Uterus (tissue), 4 donors: Measurements from ENCODE around the gene TBC1D1. TPM values are rescaled to one million over a fixed set of nuclear protein-coding genes. Genes with fewer than 3 reads are reported as not detected.

Experiments
- DNase-seq, 2 donors: peaks; one replicate each; pipeline ENCODE4 v3.0.0-alpha.2; 2019 to 2020
- H3K27ac ChIP-seq, 2 donors: fragments of 200-600 bp; sonication (generic); 1 replicate in 1 of 2; 2 replicates in 1 of 2; pipeline ENCODE4 v1.5.1; 2016 to 2018
- H3K27me3 ChIP-seq, 2 donors: fragments of 200-600 bp; sonication (generic); one replicate each; pipeline ENCODE4 v1.5.1; 2018 to 2019; ENCODE audit warnings: control low read depth in 1 of 2
- H3K36me3 ChIP-seq, 2 donors: fragments of 200-600 bp; sonication (generic); one replicate each; pipeline ENCODE4 v1.5.1; 2019; ENCODE audit warnings: control low read depth in 1 of 2
- H3K4me1 ChIP-seq, 2 donors: fragments of 200-600 bp; sonication (generic); one replicate each; pipeline ENCODE4 v1.5.1; 2018 to 2019; ENCODE audit warnings: control low read depth in 1 of 2
- H3K4me3 ChIP-seq, 2 donors: fragments of 200-600 bp; sonication (generic); 1 replicate in 1 of 2; 2 replicates in 1 of 2; pipeline ENCODE4 v1.5.1; 2018 to 2019; ENCODE audit warnings: mild to moderate bottlenecking in 1 of 2
- H3K9me3 ChIP-seq, 2 donors: fragments of 200-600 bp; sonication (generic); one replicate each; pipeline ENCODE4 v1.5.1; 2019; ENCODE audit warnings: control low read depth in 1 of 2
- POLR2A ChIP-seq, 2 donors: fragments of 450-650 bp; IDR thresholded peaks; one replicate each; pipeline ENCODE4 v1.6.1; 2016; ENCODE audit warnings: antibody characterized with exemption in 2 of 2, mild to moderate bottlenecking in 1 of 2, moderate library complexity in 1 of 2
- intact Hi-C: fragments of 100-400 bp; cut with DNase I; formaldehyde crosslinking; loops from one replicate; pipeline ENCODE4 v1.15.1; 2023; ENCODE audit warnings: low total_unique reads
- total RNA-seq, 4 donors: library from RNA; depleted of rRNA in 3 of 4; stranded (reverse); fragments of >200 nt in 3 of 4; gene quantifications; one replicate each; pipeline versions ENCODE4 v1.1.0 to v1.2.4, GENCODE V29; 2014 to 2023
- TF ChIP-seq, protein P1 (sequence below), 4 experiments: fragments of 200-600 bp in 2 of 4; fragments of 450-650 bp in 2 of 4; sonication (generic) in 2 of 4; IDR thresholded peaks; one replicate each; pipeline ENCODE4 v1.5.1; 2016 to 2019; ENCODE audit warnings: antibody characterized with exemption in 4 of 4, mild to moderate bottlenecking in 2 of 4, moderate library complexity in 1 of 4
- donor health status: DM: yes; HTN: yes; CAD: no.

TBC1D1 gene
- total RNA-seq, 4 donors from 2014 or later = 172 to 402 (median 236) TPM

DNA sequence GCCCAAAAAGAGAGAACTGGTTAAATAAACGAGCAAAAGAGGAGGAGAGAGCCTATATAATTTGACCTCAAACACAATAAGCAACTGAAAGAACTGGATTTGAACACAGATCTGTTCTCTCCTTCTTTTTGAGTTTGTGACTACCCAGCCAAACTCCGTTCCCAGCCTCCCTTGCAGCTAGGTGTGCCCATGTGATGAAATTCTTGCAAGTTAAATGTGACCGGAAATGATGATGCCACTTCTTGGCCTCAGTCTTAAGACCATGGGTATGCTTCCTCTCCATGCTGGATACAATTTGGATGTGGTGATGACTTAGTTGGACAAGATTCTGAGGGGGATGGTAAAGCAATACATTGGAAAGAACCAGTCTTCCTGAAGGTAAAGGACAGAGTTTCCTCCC, 273.5 kb downstream of the TBC1D1 start:
- Histone ChIP-seq H3K36me3 (no peaks in the 10 kb centered on the region), H3K9me3 (no peaks in the 10 kb centered on the region), H3K4me1 (peaks cover 6% of the 10 kb centered on the region in 2 donors), H3K27ac (peak overlapping the region; percentile 66 to 70), H3K4me3 (no peak overlapping the region), H3K27me3 (no peaks in the 10 kb centered on the region)
- intact Hi-C loops = no loop called here
- no peak for DNase-seq
- TF ChIP-seq, protein P1, sequence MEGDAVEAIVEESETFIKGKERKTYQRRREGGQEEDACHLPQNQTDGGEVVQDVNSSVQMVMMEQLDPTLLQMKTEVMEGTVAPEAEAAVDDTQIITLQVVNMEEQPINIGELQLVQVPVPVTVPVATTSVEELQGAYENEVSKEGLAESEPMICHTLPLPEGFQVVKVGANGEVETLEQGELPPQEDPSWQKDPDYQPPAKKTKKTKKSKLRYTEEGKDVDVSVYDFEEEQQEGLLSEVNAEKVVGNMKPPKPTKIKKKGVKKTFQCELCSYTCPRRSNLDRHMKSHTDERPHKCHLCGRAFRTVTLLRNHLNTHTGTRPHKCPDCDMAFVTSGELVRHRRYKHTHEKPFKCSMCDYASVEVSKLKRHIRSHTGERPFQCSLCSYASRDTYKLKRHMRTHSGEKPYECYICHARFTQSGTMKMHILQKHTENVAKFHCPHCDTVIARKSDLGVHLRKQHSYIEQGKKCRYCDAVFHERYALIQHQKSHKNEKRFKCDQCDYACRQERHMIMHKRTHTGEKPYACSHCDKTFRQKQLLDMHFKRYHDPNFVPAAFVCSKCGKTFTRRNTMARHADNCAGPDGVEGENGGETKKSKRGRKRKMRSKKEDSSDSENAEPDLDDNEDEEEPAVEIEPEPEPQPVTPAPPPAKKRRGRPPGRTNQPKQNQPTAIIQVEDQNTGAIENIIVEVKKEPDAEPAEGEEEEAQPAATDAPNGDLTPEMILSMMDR (IDR thresholded peaks at IDR 0.05) = no peak
- TF ChIP-seq POLR2A (IDR thresholded peaks at IDR 0.05) = no peak

DNA sequence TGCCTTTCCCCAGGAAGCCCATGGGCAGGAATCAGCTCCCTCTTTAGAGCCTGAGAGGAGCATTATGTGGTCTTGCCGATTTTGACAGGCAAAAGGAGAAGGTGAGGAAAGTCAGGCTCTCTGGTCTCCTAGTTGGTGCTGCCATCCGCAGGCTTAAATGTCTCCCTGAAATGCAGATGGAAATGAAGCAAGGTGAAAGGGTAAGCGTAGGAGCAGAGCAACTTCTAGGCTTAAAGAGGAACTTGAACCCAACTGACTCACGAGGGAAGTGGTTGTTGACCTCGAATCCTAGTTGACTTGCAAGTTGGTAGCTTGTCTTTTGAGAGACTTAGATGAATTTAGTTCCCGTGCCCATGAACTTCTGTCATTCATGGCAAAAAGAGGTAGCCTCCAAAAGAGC, 275.2 kb downstream of the TBC1D1 start:
- TF ChIP-seq, protein P1 (IDR thresholded peaks at IDR 0.05) = no peak
- TF ChIP-seq POLR2A (IDR thresholded peaks at IDR 0.05) = no peak
- H3K4me3 ChIP-seq = no peak overlapping the region
- intact Hi-C loops = no loop called here

DNA sequence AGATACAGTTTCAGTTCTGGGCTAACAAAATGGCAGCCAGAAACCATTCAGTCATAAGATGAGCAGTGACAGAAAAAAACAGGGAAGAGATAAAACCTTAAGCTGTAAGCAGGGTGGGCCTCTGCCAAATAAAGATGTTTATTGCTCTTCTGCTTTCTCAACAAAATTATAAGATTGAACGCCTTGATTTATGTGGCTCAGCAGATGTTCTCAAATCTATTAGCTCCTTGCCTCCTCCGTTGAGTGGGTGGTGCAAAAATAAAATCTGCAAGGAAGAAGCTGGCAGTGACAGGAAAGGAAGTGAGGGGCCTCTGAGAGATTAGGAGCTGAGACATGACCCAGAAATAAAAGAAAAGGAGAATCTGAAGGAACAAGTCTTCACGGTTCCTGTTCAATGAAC, 275.9 kb downstream of the TBC1D1 start:
- no peak overlapping the region for H3K4me3 ChIP-seq
- DNase-seq = no peak
- intact Hi-C loops = no loop called here
- no peaks in the 10 kb centered on the region for H3K9me3 ChIP-seq
- H3K36me3 ChIP-seq = no peaks in the 10 kb centered on the region
- peak overlapping the region; percentile 54 for H3K27ac ChIP-seq
- TF ChIP-seq, protein P1 (IDR thresholded peaks at IDR 0.05) = no peak
- no peak for TF ChIP-seq POLR2A (IDR thresholded peaks at IDR 0.05)
- H3K27me3 ChIP-seq = no peaks in the 10 kb centered on the region
- peaks cover 0 to 6% of the 10 kb centered on the region in 2 donors for H3K4me1 ChIP-seq

More for the DNA sequence above, 275.2 kb downstream of the TBC1D1 start:
- Histone ChIP-seq H3K36me3 (no peaks in the 10 kb centered on the region), H3K9me3 (no peaks in the 10 kb centered on the region), H3K4me1 (peaks cover 6% of the 10 kb centered on the region in 2 donors), H3K27me3 (no peaks in the 10 kb centered on the region), H3K27ac (peak overlapping the region; percentile 54)
- DNase-seq = no peak

DNA sequence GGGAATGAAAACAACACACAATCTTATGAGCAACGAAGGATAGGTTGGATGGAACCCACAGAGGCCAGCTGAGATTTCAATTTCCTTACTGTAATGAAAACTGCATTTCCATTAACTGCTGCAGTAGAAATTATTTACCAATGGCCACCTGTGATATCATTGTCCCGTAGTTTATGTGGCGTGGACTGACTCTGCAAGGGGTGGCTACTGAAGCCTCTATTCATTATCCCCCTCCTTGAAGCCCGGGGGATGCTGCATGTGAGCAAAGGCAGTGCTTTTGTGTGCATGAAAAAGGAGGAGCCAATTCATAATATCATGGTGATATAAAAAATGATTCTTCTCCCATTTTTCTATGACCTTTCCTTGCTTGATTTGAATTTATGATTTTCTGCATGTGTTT, 277.1 kb downstream of the TBC1D1 start:
- H3K27me3 ChIP-seq = no peaks in the 10 kb centered on the region
- peak overlapping the region; percentile 54 for H3K27ac ChIP-seq
- TF ChIP-seq, protein P1 (IDR thresholded peaks at IDR 0.05) = no peak
- TF ChIP-seq POLR2A (IDR thresholded peaks at IDR 0.05) = no peak
- H3K36me3 ChIP-seq = no peaks in the 10 kb centered on the region
- no peaks in the 10 kb centered on the region for H3K9me3 ChIP-seq
- intact Hi-C loops = no loop called here
- H3K4me1 ChIP-seq = peaks cover 0 to 6% of the 10 kb centered on the region in 2 donors
- no peak for DNase-seq
- H3K4me3 ChIP-seq = no peak overlapping the region

DNA sequence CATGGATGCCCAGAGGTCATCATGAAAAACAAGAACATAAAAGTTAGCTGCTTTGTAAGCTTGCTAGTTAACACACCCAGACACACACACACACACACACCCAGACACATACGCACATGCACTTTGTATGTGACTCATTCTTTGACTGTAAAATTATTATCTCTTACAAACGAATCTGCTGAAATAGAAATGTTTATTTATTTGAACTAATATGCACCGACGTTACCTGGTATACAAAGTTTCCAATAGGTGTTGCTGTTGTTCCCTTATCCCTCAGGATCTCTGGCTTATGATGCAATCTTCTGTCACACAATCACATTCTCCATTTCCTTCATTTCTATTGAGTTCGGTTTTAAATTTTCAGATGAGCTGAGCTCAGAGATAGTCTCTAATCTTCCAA, 278.6 kb downstream of the TBC1D1 start:
- Histone ChIP-seq H3K27me3 (no peaks in the 10 kb centered on the region), H3K27ac (no peak overlapping the region), H3K4me3 (no peak overlapping the region), H3K9me3 (no peaks in the 10 kb centered on the region), H3K4me1 (no peaks in the 10 kb centered on the region), H3K36me3 (no peaks in the 10 kb centered on the region)
- no peak for TF ChIP-seq POLR2A (IDR thresholded peaks at IDR 0.05)
- TF ChIP-seq, protein P1 (IDR thresholded peaks at IDR 0.05) = no peak
- no peak for DNase-seq
- intact Hi-C loops = no loop called here
